GM12865 (cell line): ENCODE data around the gene NAA30.

Experiments used
- DNase-seq: peaks from one replicate; pipeline ENCODE4 v3.0.0; 2010; ENCODE audit warnings: low read depth
- H3K4me3 ChIP-seq: 2 replicates; pipeline ENCODE4 v1.5.1; 2011; ENCODE audit warnings: mild to moderate bottlenecking, low read depth, low read length, control low read depth
- TF ChIP-seq, protein P1 (sequence below): IDR thresholded peaks from 2 replicates; pipeline ENCODE4 v1.5.1; 2011; ENCODE audit warnings: low read length, control low read depth, low read depth, inconsistent platforms; ENCODE audit not compliant: insufficient read depth; ENCODE audit errors: missing control alignments

Gene NAA30

DNA sequence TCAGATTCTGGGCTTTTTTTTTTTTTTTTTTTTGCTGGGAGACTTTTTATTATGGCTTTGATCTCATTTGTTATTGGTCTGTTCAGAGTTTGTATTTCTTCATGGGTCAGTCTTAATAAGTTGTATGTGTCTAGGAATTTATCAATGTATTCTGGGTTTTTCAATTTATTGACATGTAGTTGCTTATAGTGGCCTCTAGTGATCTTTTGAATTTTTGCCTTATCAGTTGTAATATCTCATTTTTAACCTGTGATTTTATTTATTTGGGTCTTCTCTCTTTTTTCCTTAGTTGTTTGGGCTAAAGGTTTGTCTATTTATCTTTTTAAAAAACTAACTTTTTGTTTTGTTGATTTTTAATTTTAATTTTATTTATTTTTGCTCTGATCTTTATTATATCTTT lies 45.5 kb downstream of the NAA30 start:
- H3K4me3 ChIP-seq, result no peak overlapping the region
- TF ChIP-seq, protein P1, sequence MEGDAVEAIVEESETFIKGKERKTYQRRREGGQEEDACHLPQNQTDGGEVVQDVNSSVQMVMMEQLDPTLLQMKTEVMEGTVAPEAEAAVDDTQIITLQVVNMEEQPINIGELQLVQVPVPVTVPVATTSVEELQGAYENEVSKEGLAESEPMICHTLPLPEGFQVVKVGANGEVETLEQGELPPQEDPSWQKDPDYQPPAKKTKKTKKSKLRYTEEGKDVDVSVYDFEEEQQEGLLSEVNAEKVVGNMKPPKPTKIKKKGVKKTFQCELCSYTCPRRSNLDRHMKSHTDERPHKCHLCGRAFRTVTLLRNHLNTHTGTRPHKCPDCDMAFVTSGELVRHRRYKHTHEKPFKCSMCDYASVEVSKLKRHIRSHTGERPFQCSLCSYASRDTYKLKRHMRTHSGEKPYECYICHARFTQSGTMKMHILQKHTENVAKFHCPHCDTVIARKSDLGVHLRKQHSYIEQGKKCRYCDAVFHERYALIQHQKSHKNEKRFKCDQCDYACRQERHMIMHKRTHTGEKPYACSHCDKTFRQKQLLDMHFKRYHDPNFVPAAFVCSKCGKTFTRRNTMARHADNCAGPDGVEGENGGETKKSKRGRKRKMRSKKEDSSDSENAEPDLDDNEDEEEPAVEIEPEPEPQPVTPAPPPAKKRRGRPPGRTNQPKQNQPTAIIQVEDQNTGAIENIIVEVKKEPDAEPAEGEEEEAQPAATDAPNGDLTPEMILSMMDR, result no peak
- DNase-seq, result no peak

DNA sequence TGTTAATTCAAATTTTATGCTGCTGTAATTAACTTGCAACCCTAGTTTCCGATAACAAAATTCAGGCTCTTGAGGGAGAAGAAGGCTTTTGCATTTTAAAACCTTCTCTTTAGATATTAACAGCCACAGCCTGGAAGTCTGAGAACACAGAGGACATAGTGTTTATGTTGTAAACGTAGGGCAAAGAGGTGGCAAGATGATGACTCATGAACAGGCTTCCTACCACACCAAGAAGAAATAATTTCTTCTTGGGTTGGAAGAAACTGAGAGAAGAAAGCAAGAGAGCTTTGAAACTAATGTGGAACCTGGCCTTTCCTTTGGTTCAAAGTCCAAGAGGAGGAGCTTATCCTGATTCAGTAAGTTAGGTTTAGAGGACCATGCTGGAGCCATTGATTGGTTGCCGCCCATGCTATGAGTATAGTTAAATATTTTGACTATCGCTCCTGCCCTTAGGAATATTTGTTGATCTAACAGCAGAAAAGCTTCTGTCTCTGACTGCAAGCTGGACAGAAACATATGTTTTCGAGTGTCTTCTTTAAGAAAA lies 71.5 kb downstream of the NAA30 start:
- TF ChIP-seq, protein P1, result no peak
- H3K4me3 ChIP-seq, result no peak overlapping the region
- no peak for DNase-seq

DNA sequence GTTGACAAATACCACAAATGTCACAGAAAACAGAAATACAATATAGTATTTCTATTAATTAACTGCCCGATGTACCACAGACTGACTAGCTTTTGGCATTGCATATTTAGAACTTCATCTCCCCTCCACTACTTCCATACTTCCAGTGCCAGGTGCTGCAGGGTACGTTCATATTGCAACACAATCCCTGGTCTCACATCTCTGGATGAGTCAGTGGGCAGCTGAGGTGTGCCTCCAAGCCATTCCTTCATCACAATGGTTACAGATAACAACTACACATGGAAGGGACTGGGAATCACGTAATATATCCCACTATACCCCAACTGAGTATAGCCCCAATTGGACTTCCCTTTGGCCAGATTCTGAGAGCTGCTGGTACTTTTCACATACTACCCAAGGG lies 72.2 kb downstream of the NAA30 start:
- TF ChIP-seq, protein P1, result no peak
- no peak overlapping the region for H3K4me3 ChIP-seq
- no peak for DNase-seq

DNA sequence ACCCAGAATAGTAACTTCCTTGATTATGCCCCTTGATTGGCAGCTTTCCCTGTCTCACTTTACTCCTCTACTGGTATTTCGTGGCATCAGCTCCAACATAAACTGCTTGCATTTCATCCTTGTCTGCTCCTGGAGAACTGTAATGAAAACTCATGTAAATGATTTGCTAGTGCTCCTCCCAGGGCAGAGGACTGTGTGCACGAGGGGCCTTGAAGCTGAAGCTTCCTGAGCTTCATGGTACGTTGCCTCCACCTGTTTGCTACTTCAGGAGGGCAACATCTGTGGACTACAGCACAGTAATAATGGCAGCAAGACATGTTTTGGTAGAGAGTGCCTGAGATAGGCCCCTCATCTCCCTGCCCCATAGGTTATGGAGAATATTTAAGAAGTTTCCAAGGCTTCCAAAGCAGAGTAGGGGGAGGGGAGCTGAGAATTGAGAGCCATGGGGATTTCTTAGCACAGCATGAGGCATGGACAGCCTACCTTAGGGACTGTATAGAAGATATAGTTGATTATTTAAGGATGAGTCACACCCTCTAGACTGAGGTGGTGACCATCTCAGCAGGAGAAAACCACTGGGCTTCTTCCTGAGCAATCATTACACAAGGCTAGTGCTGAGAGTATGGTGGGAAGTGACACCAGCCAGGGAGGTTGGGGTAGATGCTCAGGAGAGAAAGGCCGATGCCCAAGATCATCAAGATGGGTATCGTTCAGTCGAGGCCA lies 73.8 kb downstream of the NAA30 start:
- no peak overlapping the region for H3K4me3 ChIP-seq
- TF ChIP-seq, protein P1, result no peak
- DNase-seq, result peak; percentile 9
